GM23338 (cell line): ENCODE measurements around the gene REEP5.

Experiments used
- CTCF ChIP-seq, 2 experiments: fragments of 200-600 bp in 1 of 2; sonication (generic) in 1 of 2; conservative IDR thresholded peaks; 2 replicates each; pipeline versions ENCODE4 v1.5.1 to v1.6.1; 2016 to 2017; ENCODE audit warnings: antibody characterized with exemption in 2 of 2, low read depth in 2 of 2, mild to moderate bottlenecking in 2 of 2, moderate library complexity in 1 of 2
- EZH2 ChIP-seq: fragments of 200-600 bp; sonication (generic); IDR thresholded peaks from one replicate; pipeline ENCODE4 v1.8.0; 2017; ENCODE audit warnings: antibody characterized with exemption, mild to moderate bottlenecking, low read depth; ENCODE audit not compliant: unreplicated experiment
- EZH2phosphoT487 ChIP-seq: fragments of 200-600 bp; sonication (generic); IDR thresholded peaks from one replicate; pipeline ENCODE4 v1.8.1; 2018; ENCODE audit warnings: antibody characterized with exemption; ENCODE audit not compliant: unreplicated experiment
- ZNF331 ChIP-seq: fragments of 250-450 bp; sonication (Bioruptor Pico); IDR thresholded peaks from 2 replicates; pipeline ENCODE4 v1.5.0; 2020; ENCODE audit warnings: low read depth, mild to moderate bottlenecking, moderate library complexity
- TF ChIP-seq, protein P1 (sequence below): fragments of 250-450 bp; sonication (Bioruptor Pico); IDR thresholded peaks from 2 replicates; pipeline ENCODE4 v1.5.0; 2020; ENCODE audit warnings: mild to moderate bottlenecking, moderate library complexity

DNA sequence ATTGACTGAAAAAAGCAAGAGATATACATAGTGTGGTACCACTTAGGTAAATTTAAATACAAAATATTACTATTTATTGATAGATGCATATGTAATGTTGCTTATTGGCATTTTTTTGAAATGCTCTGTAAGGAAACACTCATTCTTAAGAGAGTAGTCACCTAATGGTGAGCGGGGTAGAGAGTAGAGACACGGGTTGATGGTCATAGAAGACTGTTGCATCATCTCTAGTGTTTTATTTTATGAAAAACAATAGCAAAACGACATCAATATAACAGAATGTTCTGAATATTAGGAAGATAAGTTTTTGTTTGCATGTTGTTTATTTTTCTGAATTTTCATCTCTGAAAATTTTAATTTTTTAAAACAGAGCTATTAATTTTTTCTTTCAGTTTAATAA is 56.9 kb downstream of the REEP5 start:
- TF ChIP-seq CTCF (conservative IDR thresholded peaks at IDR 0.05; ENCODE audit: low read depth in 2 of 2) = no peak
- no peak for TF ChIP-seq EZH2
- no peak for TF ChIP-seq EZH2phosphoT487
- TF ChIP-seq ZNF331 (CRISPR knock-in tag) = no peak
- TF ChIP-seq, protein P1, sequence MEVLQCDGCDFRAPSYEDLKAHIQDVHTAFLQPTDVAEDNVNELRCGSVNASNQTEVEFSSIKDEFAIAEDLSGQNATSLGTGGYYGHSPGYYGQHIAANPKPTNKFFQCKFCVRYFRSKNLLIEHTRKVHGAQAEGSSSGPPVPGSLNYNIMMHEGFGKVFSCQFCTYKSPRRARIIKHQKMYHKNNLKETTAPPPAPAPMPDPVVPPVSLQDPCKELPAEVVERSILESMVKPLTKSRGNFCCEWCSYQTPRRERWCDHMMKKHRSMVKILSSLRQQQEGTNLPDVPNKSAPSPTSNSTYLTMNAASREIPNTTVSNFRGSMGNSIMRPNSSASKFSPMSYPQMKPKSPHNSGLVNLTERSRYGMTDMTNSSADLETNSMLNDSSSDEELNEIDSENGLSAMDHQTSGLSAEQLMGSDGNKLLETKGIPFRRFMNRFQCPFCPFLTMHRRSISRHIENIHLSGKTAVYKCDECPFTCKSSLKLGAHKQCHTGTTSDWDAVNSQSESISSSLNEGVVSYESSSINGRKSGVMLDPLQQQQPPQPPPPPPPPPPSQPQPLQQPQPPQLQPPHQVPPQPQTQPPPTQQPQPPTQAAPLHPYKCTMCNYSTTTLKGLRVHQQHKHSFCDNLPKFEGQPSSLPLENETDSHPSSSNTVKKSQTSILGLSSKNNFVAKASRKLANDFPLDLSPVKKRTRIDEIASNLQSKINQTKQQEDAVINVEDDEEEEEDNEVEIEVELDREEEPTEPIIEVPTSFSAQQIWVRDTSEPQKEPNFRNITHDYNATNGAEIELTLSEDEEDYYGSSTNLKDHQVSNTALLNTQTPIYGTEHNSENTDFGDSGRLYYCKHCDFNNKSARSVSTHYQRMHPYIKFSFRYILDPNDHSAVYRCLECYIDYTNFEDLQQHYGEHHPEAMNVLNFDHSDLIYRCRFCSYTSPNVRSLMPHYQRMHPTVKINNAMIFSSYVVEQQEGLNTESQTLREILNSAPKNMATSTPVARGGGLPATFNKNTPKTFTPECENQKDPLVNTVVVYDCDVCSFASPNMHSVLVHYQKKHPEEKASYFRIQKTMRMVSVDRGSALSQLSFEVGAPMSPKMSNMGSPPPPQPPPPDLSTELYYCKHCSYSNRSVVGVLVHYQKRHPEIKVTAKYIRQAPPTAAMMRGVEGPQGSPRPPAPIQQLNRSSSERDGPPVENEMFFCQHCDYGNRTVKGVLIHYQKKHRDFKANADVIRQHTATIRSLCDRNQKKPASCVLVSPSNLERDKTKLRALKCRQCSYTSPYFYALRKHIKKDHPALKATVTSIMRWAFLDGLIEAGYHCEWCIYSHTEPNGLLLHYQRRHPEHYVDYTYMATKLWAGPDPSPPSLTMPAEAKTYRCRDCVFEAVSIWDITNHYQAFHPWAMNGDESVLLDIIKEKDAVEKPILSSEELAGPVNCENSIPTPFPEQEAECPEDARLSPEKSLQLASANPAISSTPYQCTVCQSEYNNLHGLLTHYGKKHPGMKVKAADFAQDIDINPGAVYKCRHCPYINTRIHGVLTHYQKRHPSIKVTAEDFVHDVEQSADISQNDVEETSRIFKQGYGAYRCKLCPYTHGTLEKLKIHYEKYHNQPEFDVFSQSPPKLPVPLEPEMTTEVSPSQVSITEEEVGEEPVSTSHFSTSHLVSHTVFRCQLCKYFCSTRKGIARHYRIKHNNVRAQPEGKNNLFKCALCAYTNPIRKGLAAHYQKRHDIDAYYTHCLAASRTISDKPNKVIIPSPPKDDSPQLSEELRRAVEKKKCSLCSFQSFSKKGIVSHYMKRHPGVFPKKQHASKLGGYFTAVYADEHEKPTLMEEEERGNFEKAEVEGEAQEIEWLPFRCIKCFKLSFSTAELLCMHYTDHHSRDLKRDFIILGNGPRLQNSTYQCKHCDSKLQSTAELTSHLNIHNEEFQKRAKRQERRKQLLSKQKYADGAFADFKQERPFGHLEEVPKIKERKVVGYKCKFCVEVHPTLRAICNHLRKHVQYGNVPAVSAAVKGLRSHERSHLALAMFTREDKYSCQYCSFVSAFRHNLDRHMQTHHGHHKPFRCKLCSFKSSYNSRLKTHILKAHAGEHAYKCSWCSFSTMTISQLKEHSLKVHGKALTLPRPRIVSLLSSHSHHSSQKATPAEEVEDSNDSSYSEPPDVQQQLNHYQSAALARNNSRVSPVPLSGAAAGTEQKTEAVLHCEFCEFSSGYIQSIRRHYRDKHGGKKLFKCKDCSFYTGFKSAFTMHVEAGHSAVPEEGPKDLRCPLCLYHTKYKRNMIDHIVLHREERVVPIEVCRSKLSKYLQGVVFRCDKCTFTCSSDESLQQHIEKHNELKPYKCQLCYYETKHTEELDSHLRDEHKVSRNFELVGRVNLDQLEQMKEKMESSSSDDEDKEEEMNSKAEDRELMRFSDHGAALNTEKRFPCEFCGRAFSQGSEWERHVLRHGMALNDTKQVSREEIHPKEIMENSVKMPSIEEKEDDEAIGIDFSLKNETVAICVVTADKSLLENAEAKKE (CRISPR knock-in tag) = no peak
